Fibroblast of skin of right biceps (primary cell): Measurements from ENCODE around the gene STC2.

Experiments used
- DNase-seq: peaks from one replicate; pipeline ENCODE4 v3.0.0-alpha.2; 2013

The STC2 gene

GRCh38 chr5:173312821-173313220 is 15.4 kb downstream of the STC2 start:
- no peak for DNase-seq

- DNase-seq, result no peak
These were observed 16.2 kb downstream of the STC2 start for GRCh38 chr5:173311818-173312585.

- DNase-seq, result peak; percentile 50
These were observed 17.1 kb downstream of the STC2 start for GRCh38 chr5:173310861-173311785.

GRCh38 chr5:173310218-173310769 is 17.9 kb downstream of the STC2 start:
- DNase-seq, result no peak

- DNase-seq, result no peak
These were observed 18.5 kb downstream of the STC2 start for GRCh38 chr5:173309731-173310130.

GRCh38 chr5:173308226-173308625 is 20.0 kb downstream of the STC2 start:
- no peak for DNase-seq

GRCh38 chr5:173307695-173308094 is 20.5 kb downstream of the STC2 start:
- no peak for DNase-seq

- no peak for DNase-seq
These were observed 21.5 kb downstream of the STC2 start for GRCh38 chr5:173306695-173307094.

GRCh38 chr5:173304591-173304988 is 23.6 kb downstream of the STC2 start:
- no peak for DNase-seq

- peak; percentile 67 for DNase-seq
These were observed 24.2 kb downstream of the STC2 start for GRCh38 chr5:173303878-173304590.

GRCh38 chr5:173302546-173303155 is 25.6 kb downstream of the STC2 start:
- DNase-seq, result peak; percentile 79

- DNase-seq, result no peak
These were observed 26.3 kb downstream of the STC2 start for GRCh38 chr5:173301695-173302545.

- DNase-seq, result no peak
These were observed 27.7 kb downstream of the STC2 start for GRCh38 chr5:173300389-173301047.

GRCh38 chr5:173299820-173300219 is 28.4 kb downstream of the STC2 start:
- DNase-seq, result no peak

GRCh38 chr5:173298213-173298926 is 29.8 kb downstream of the STC2 start:
- no peak for DNase-seq

GRCh38 chr5:173297813-173298212 is 30.4 kb downstream of the STC2 start:
- DNase-seq, result no peak

GRCh38 chr5:173296737-173297676 is 31.2 kb downstream of the STC2 start:
- no peak for DNase-seq

GRCh38 chr5:173295796-173296195 is 32.4 kb downstream of the STC2 start:
- no peak for DNase-seq

- DNase-seq, result no peak
These were observed 33.4 kb downstream of the STC2 start for GRCh38 chr5:173294673-173295320.
